GM23338 (cell line): ENCODE measurements around the gene SLC9A3.

Experiments used
- CREB1 ChIP-seq: fragments of 250-450 bp; sonication (Bioruptor Pico); IDR thresholded peaks from 2 replicates; pipeline ENCODE4 v1.5.0; 2020; ENCODE audit warnings: low read depth, mild to moderate bottlenecking, moderate library complexity
- CTCF ChIP-seq, 2 experiments: fragments of 200-600 bp in 1 of 2; sonication (generic) in 1 of 2; conservative IDR thresholded peaks; 2 replicates each; pipeline versions ENCODE4 v1.5.1 to v1.6.1; 2016 to 2017; ENCODE audit warnings: antibody characterized with exemption in 2 of 2, low read depth in 2 of 2, mild to moderate bottlenecking in 2 of 2, moderate library complexity in 1 of 2
- ETS1 ChIP-seq: IDR thresholded peaks from 2 replicates; pipeline ENCODE4 v1.6.1; 2016; ENCODE audit warnings: antibody characterized with exemption
- EZH2 ChIP-seq: fragments of 200-600 bp; sonication (generic); IDR thresholded peaks from one replicate; pipeline ENCODE4 v1.8.0; 2017; ENCODE audit warnings: antibody characterized with exemption, mild to moderate bottlenecking, low read depth; ENCODE audit not compliant: unreplicated experiment
- EZH2phosphoT487 ChIP-seq: fragments of 200-600 bp; sonication (generic); IDR thresholded peaks from one replicate; pipeline ENCODE4 v1.8.1; 2018; ENCODE audit warnings: antibody characterized with exemption; ENCODE audit not compliant: unreplicated experiment
- NANOG ChIP-seq: IDR thresholded peaks from 2 replicates; pipeline ENCODE4 v1.6.1; 2016; ENCODE audit warnings: antibody characterized with exemption, borderline replicate concordance
- POLR2AphosphoS5 ChIP-seq: IDR thresholded peaks from 2 replicates; pipeline ENCODE4 v1.6.1; 2016; ENCODE audit warnings: antibody characterized with exemption, low read depth
- REST ChIP-seq: IDR thresholded peaks from one replicate; pipeline ENCODE4 v1.6.1; 2018; ENCODE audit warnings: antibody characterized with exemption; ENCODE audit not compliant: unreplicated experiment
- STAT1 ChIP-seq: IDR thresholded peaks from one replicate; pipeline ENCODE4 v1.6.1; 2016; ENCODE audit warnings: antibody characterized with exemption; ENCODE audit not compliant: unreplicated experiment
- ZNF114 ChIP-seq: fragments of 250-450 bp; sonication (Bioruptor Pico); IDR thresholded peaks from 2 replicates; pipeline ENCODE4 v1.5.0; 2020; ENCODE audit warnings: mild to moderate bottlenecking, moderate library complexity
- ZNF331 ChIP-seq: fragments of 250-450 bp; sonication (Bioruptor Pico); IDR thresholded peaks from 2 replicates; pipeline ENCODE4 v1.5.0; 2020; ENCODE audit warnings: low read depth, mild to moderate bottlenecking, moderate library complexity
- ZNF462 ChIP-seq: fragments of 250-450 bp; sonication (Bioruptor Pico); IDR thresholded peaks from 2 replicates; pipeline ENCODE4 v1.5.0; 2020; ENCODE audit warnings: mild to moderate bottlenecking, moderate library complexity

- TF ChIP-seq ETS1 (no peak), CTCF (conservative IDR thresholded peaks at IDR 0.05; ENCODE audit: low read depth in 2 of 2) (peak in 1 of 2 experiments; percentile 35; a peak in 2 of 4 replicates), EZH2 (no peak), STAT1 (no peak), POLR2AphosphoS5 (no peak), EZH2phosphoT487 (no peak), REST (no peak), ZNF331 (no peak), ZNF462 (no peak), CREB1 (CRISPR knock-in tag) (no peak), NANOG (no peak), ZNF114 (CRISPR knock-in tag) (no peak)
Observed at GRCh38 chr5:453725-454481, 70.3 kb downstream of the SLC9A3 start.
